SKM-1 treated with dmso at 0.1 percent for 144 hours (cell line): ENCODE results near the gene FMOD.
A peak's percentile ranks its signal among the peaks of the same experiment; 100 is the strongest.

Source experiments
- DNase-seq: peaks from one replicate; lab custom pipeline; 2025; ENCODE audit not compliant: unreplicated experiment; lab: John Stamatoyannopoulos, UW

FMOD gene

GRCh38 chr1:203361945-203362719 is 11.2 kb upstream of the FMOD start:
- DNase-seq: peak; percentile 32

GRCh38 chr1:203360547-203361185 is 9.7 kb upstream of the FMOD start:
- DNase-seq: no peak

- no peak for DNase-seq
Observed at GRCh38 chr1:203359010-203359571, 8.2 kb upstream of the FMOD start.

- no peak for DNase-seq
Observed at GRCh38 chr1:203354246-203354645, 3.3 kb upstream of the FMOD start.

GRCh38 chr1:203353486-203353885 is 2.6 kb upstream of the FMOD start:
- DNase-seq: no peak

GRCh38 chr1:203349773-203350524 is 973 bp downstream of the FMOD start:
- no peak for DNase-seq

- DNase-seq: no peak
Observed at GRCh38 chr1:203349166-203349565, 1.8 kb downstream of the FMOD start.

GRCh38 chr1:203346769-203347102 is 4.2 kb downstream of the FMOD start:
- no peak for DNase-seq

- DNase-seq: no peak
Observed at GRCh38 chr1:203346060-203346768, 4.7 kb downstream of the FMOD start.

- no peak for DNase-seq
Observed at GRCh38 chr1:203343956-203344754, 6.8 kb downstream of the FMOD start.

- DNase-seq: peak; percentile 63
Observed at GRCh38 chr1:203342192-203342940, 8.6 kb downstream of the FMOD start.

GRCh38 chr1:203340112-203340790 is 10.7 kb downstream of the FMOD start:
- peak; percentile 83 for DNase-seq

- peak; percentile 73 for DNase-seq
Observed at GRCh38 chr1:203338335-203339036, 12.4 kb downstream of the FMOD start.

- DNase-seq: no peak
Observed at GRCh38 chr1:203336097-203336496, 14.8 kb downstream of the FMOD start.

GRCh38 chr1:203335503-203335902 is 15.4 kb downstream of the FMOD start:
- no peak for DNase-seq

GRCh38 chr1:203331224-203331623 is 19.7 kb downstream of the FMOD start:
- no peak for DNase-seq

- DNase-seq: no peak
Observed at GRCh38 chr1:203328714-203329122, 22.2 kb downstream of the FMOD start.

GRCh38 chr1:203327684-203328457 is 23.1 kb downstream of the FMOD start:
- no peak for DNase-seq
